Tibial nerve (tissue), 4 donors: ENCODE data around the gene DGKQ.

Experiments used
- CTCF ChIP-seq, 5 experiments: fragments of 200-600 bp in 3 of 5; fragments of 450-650 bp in 2 of 5; sonication (generic) in 3 of 5; IDR thresholded peaks; one replicate each; pipeline ENCODE4 v1.5.1; 2016 to 2019; ENCODE audit warnings: antibody characterized with exemption in 5 of 5, mild to moderate bottlenecking in 3 of 5, moderate library complexity in 2 of 5
- EP300 ChIP-seq, 2 donors: sonication (generic); formaldehyde crosslinking; IDR thresholded peaks; one replicate each; pipeline ENCODE4 v1.6.1; 2017; ENCODE audit warnings: antibody characterized with exemption in 2 of 2, mild to moderate bottlenecking in 1 of 2
- POLR2A ChIP-seq, 2 donors: fragments of 450-650 bp; IDR thresholded peaks; one replicate each; pipeline ENCODE4 v1.6.1; 2017; ENCODE audit warnings: antibody characterized with exemption in 2 of 2, mild to moderate bottlenecking in 2 of 2, moderate library complexity in 2 of 2

- TF ChIP-seq CTCF (IDR thresholded peaks at IDR 0.05) = no peak
- TF ChIP-seq EP300 (IDR thresholded peaks at IDR 0.05) = no peak
- no peak for TF ChIP-seq POLR2A (IDR thresholded peaks at IDR 0.05)
These were observed 20.3 kb downstream of the DGKQ start for GRCh38 chr4:952881-953573.
